ENCODE data around the gene CDC27.
"Not testable (repeated sequence)": the region's sequence is repeated elsewhere in the genome, so short reads cannot be mapped to it uniquely, and the experiment has no call there.

The CDC27 gene

GRCh38 chr17:47120521-47121095 lies 68.5 kb downstream of the CDC27 start:
- DNase-seq: no peak

DNA sequence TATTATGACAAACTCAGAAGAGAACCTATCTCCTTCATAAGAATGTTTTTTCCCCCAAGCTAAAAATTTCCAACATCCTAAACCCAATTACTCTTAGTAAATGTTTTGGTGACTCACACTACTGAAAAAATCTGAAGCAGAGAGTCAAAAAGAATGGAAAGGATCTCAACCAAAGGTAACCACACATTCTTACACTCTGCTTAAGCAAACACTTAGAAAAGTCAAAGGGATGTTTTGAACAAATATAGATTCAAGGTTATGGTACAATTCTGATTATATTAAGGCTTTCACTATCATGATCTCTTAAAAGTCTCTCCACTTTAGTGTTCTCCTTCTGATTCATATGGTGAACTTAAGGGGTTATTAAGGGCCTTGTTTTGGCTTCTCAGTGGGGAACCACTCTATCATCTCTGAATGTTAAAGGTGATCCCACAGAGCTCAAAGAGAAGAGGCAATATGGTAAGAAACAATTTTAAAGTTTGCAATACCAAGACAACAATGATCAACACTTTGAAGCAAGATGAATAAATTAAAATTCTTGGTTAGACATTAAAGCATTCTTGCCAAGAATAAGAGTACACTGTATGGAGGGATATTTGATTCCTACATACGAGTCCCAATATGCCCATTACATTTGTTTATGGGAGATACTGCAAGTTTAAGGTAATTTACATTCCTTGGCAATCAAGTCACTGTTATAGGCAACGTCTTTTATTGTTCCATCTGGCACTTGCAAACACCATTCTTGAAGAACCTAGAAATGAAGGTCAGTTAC lies 69.2 kb downstream of the CDC27 start:
- no peak for DNase-seq

- DNase-seq: no peak
Measured at GRCh38 chr17:47117386-47117785, 71.7 kb downstream of the CDC27 start.

GRCh38 chr17:47106130-47106529 lies 83.0 kb downstream of the CDC27 start:
- DNase-seq: no peak

- DNase-seq: not testable (repeated sequence)
Measured at GRCh38 chr17:47105246-47105645, 83.8 kb downstream of the CDC27 start.

DNA sequence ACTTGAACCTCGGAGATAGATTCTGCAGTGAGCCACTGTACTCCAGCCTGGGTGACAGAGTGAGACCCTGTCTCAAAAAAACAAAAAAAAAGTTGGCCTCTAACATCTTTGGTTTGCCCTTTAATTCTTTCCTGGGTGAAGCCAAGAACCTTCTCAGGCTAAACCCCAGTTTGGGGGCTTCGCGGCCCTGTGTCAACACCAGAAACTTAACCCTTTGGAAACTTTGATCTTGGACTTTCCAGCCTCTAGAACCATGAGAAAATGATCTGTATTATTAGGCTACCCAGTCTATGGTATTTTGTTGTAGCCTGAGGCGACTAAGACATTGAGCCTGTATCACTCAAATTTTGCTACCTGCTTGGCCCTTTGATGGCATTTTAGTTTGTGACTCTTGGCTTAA lies 86.2 kb downstream of the CDC27 start:
- DNase-seq: no peak

DNA sequence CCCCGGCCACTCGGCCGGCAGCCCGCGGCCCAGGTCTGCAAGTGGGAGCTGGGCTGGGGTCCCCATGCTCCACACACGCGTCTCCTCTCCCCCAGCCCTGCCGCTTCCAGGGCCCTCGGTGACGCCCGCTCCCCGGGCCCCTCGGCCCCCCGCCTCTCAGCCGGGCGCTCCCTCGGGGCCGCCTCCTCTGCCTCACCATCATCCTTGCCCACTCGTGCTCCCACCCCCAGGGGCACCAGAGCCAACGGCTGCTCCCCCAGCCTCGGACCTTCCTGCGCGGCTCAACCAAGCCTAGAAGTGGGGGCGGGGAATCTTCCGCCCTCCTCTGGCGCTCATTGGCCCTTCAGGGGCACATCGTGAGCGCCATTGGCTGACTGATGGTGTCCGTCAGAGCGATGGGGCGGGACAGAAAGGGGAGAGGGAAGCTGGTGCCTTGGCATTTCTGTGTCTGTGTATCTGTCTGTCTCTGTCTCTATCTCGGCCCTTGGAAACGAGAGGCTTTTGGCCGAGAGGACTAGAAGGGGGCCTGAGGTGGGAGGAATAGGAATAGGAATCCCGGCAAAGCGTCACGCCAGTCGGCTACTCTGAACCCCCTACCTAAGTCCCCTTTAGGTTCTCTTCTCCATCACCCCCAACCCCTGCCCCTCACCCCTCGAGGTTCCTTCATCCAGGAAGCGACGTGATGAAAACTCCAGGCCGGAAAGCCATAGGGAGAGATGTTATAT lies 88.9 kb downstream of the CDC27 start:
- peak; percentile 95 for DNase-seq

GRCh38 chr17:47099451-47099986 lies 89.6 kb downstream of the CDC27 start:
- no peak for DNase-seq

DNA sequence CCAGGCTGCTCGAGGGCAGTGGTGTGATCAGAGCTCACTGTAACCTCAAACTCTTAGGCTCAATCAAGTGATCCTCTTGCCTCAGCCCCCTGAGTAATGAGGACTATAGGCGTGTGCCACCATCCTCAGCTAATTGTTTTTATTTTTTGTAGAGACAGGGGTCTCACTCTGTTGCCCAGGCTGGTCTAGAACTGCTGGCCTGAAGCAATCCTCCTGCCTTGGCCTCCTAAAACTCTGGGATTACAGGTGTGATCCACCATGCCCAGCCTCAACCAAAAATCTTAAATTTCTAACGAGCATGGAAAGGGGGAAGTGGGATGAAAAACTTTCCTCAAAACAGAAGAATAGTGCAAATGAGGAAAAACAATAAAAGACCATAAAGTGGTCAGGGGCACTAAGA lies 92.8 kb downstream of the CDC27 start:
- DNase-seq: no peak

DNA sequence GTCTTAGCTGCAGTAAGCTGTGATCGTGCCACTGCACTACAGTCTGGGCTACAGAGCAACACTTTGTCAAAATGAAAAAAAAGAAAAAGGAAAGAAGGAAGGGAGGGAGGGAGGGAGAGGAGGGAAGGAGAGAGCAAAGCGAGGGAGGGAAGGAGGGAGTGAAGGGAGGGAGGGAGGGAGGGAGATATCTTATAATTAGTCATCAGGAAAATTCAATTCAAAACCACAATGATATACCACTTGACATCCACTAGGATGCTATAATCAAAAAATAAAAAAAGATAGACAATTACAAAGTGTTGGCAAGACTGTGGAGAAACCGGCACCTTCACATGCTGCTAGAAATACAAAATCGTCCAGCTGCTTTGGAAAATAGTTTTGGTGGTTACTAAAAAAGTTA lies 93.8 kb downstream of the CDC27 start:
- DNase-seq: no peak

DNA sequence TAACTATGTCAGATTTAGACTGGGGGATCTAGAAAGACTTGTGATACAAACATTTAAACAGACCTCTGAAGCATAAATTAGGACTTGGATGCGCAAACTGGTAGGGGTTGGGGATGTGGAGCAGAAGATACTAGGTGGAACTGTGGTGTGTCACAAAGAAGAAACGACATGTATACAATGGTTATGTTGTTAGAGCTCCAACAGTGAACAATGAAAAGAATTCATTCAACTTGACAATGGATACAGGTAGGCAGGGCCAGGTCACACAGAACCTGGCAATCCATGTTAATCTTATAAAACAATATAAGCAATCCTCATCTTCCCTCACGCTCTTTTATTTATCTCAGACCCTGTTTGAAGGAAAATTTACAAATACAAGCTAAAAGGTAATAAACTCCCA lies 102.0 kb downstream of the CDC27 start:
- DNase-seq: no peak

DNA sequence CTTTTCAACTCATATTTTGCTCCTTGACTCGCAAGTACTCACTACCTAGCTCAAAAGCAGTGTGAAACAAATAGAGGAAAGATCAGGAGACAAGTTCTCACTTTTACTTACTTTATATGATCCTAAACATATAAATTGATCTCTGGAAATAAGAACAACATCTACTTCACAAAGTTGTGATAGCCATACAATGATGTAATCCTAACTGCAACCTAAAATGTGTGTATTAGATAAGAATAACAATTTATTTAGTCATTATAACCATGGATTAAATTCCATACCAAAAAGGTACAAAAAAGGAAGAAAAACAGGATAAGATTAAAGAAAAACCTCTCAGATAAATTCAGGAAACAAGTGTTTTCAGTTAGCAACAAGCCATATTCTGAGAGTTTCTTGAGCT lies 103.4 kb downstream of the CDC27 start:
- no peak for DNase-seq

DNA sequence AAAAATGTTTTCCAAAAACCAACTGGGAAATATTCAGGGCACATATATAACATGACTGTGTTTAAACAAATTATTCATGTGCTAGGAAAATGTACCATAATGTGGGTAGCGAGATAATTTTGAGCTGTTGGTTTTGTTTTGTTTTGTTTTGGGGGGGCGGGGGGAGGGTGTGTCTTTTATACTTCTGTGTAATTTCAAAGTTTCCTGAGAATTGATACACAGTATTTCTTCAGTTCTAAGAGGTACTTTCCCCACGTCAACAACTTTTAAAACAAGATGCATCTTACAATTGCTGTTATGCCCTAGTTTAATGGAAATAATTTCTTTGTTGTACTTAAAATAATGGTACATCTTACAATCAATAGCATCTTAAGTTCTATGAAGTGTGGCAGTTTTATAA lies 110.3 kb downstream of the CDC27 start:
- no peak for DNase-seq

- DNase-seq: no peak
Measured at GRCh38 chr17:47077576-47077975, 111.5 kb downstream of the CDC27 start.

DNA sequence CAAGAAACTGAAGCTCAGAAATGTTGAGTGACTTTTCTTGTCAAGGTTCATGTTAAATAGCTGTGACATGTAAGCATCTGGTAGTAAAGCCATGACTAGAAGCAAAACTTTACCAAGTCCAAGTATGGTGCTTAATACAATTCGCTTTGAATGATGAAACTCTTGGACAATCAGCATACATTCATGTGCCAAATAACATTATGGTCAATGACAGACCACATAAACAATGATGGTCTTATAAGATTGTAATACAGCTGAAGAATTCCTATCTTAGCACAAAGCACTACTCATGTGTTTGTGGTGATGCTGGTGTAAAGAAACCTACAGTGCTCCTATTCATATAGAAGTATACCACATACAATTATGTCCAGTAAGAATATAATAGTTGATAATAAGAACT lies 112.9 kb downstream of the CDC27 start:
- no peak for DNase-seq

DNA sequence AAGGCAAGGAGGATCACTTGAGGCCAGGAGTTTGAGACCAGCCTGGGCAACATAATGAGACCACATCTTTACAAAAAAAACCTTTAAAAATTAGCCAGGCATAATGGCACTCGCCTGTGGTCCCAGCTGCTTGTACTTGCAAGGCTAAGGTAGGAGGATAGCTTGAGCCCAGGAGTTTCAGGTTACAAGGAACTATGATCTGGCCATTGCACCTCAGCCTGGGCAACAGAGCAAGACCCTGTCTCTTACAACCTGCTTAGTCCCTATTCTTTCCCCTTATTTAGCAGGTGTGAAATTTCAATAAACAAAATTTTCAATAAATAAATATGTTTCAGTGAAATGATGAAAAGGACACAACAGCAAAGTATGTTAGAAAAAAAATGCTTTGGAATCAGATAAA lies 114.7 kb downstream of the CDC27 start:
- not testable (repeated sequence) for DNase-seq

GRCh38 chr17:47073629-47074028 lies 115.5 kb downstream of the CDC27 start:
- not testable (repeated sequence) for DNase-seq

- DNase-seq: no peak
Measured at GRCh38 chr17:47072886-47073285, 116.2 kb downstream of the CDC27 start.

DNA sequence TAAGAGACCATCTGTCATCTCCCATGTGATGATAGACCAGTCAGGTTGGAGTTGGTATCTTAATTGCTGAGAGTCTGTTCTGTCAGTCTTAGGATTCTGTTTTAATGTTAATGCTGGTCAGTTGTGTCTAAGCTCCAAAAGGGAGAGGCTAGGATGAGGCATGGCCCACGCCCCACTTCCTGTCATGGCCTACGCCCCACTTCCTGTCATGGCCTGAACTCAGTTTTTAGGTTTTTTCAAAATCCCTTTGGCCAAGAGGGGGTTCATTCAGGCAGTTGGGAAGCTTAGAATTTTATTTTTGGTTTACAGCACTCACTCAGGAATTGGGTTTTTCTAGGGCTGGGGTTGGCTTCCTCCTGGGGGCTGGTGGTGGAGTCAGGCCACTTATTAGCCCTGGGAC lies 117.9 kb downstream of the CDC27 start:
- DNase-seq: not testable (repeated sequence)

- not testable (repeated sequence) for DNase-seq
Measured at GRCh38 chr17:47070266-47070665, 118.8 kb downstream of the CDC27 start.

Measured in hematopoietic multipotent progenitor cell treated with erythropoietin and hydrocortisone succinate and interleukin-3 and kit ligand, for 8 days (in vitro differentiated cells).